Caco-2 (cell line): ENCODE results near the gene ATL2. TPM values are rescaled to one million over a fixed set of nuclear protein-coding genes. Genes with fewer than 3 reads are reported as not detected.
"Not testable (repeated sequence)": the region's sequence is repeated elsewhere in the genome, so short reads cannot be mapped to it uniquely, and the experiment has no call there.

Experiments
- BruUV-seq: library from RNA; stranded (reverse); fragments of 400-500 nt; replicated peaks from 2 replicates; lab custom pipeline; 2021; lab: Mats Ljungman, UMichigan
- CTCF ChIA-PET: fragments of 300-600 bp; sonication (Branson Sonifier 250); formaldehyde crosslinking; loops from one replicate; lab custom pipeline; 2022; ENCODE audit warnings: antibody characterized with exemption; lab: Charles Lee
- POLR2A ChIA-PET: fragments of 300-600 bp; sonication (Branson Sonifier 250); formaldehyde crosslinking; loops from one replicate; lab custom pipeline; 2022; ENCODE audit warnings: antibody characterized with exemption; lab: Charles Lee
- DNase-seq, 2 experiments: peaks; one replicate each; pipeline versions ENCODE4 v3.0.0 to v3.0.0-alpha.2; 2020 to 2022
- H3K27me3 ChIP-seq: replicated peaks from 2 replicates; pipeline ENCODE4 v1.6.0; 2011; ENCODE audit warnings: low read length; ENCODE audit not compliant: control insufficient read depth, insufficient read depth
- H3K36me3 ChIP-seq: 2 replicates; pipeline ENCODE4 v1.5.1; 2011; ENCODE audit warnings: low read length; ENCODE audit not compliant: control insufficient read depth, insufficient read depth
- H3K4me1 ChIP-seq: fragments of 250-450 bp; sonication (Bioruptor Pico); 2 replicates; pipeline ENCODE4 v1.5.1; 2020; ENCODE audit warnings: mild to moderate bottlenecking
- H3K4me3 ChIP-seq: 2 replicates; pipeline ENCODE4 v1.5.1; 2011; ENCODE audit warnings: low read depth, mild to moderate bottlenecking, control low read depth, low read length
- H3K9me3 ChIP-seq: fragments of 250-450 bp; sonication (Bioruptor Pico); 2 replicates; pipeline ENCODE4 v1.5.1; 2020; ENCODE audit warnings: mild to moderate bottlenecking, moderate library complexity
- H3K27ac Mint-ChIP-seq: one replicate; pipeline ENCODE4 v1.8.0; 2022; ENCODE audit warnings: mixed read lengths; ENCODE audit not compliant: unreplicated experiment
- H3K27me3 Mint-ChIP-seq: one replicate; pipeline ENCODE4 v1.8.0; 2022; ENCODE audit warnings: mixed read lengths; ENCODE audit not compliant: insufficient read depth, unreplicated experiment
- H3K36me3 Mint-ChIP-seq: one replicate; pipeline ENCODE4 v1.8.0; 2022; ENCODE audit warnings: mild to moderate bottlenecking, mixed read lengths; ENCODE audit not compliant: insufficient read depth, unreplicated experiment
- H3K4me1 Mint-ChIP-seq: one replicate; pipeline ENCODE4 v1.8.0; 2022; ENCODE audit warnings: low read depth, mixed read lengths; ENCODE audit not compliant: unreplicated experiment
- H3K4me3 Mint-ChIP-seq: one replicate; pipeline ENCODE4 v1.8.0; 2022; ENCODE audit warnings: mild to moderate bottlenecking, moderate library complexity, mixed read lengths; ENCODE audit not compliant: unreplicated experiment
- H3K9me3 Mint-ChIP-seq: one replicate; pipeline ENCODE4 v1.8.0; 2022; ENCODE audit warnings: mixed read lengths; ENCODE audit not compliant: unreplicated experiment
- intact Hi-C: fragments of 100-400 bp; cut with micrococcal nuclease; formaldehyde crosslinking; loops from one replicate; pipeline ENCODE4 v1.10.0; 2022; ENCODE audit not compliant: unreplicated experiment
- total RNA-seq: library from RNA; stranded (reverse); gene quantifications from 2 replicates; pipeline ENCODE4 v1.2.3, GENCODE V29; 2022
- TF ChIP-seq, protein P1 (sequence below), 2 experiments: fragments of 200-600 bp in 1 of 2; IDR thresholded peaks; 1 replicate in 1 of 2; 2 replicates in 1 of 2; pipeline versions ENCODE4 v1.5.1 to v1.8.0; 2011 to 2022; ENCODE audit warnings: antibody characterized with exemption in 1 of 2, control low read depth in 1 of 2, inconsistent platforms in 1 of 2, low read depth in 1 of 2, low read length in 1 of 2, mild to moderate bottlenecking in 1 of 2, moderate library complexity in 1 of 2; ENCODE audit not compliant: insufficient read depth in 1 of 2, severe bottlenecking in 1 of 2, unreplicated experiment in 1 of 2

Gene ATL2
- total RNA-seq, 1 experiment from 2014 or later, result 107 TPM

DNA sequence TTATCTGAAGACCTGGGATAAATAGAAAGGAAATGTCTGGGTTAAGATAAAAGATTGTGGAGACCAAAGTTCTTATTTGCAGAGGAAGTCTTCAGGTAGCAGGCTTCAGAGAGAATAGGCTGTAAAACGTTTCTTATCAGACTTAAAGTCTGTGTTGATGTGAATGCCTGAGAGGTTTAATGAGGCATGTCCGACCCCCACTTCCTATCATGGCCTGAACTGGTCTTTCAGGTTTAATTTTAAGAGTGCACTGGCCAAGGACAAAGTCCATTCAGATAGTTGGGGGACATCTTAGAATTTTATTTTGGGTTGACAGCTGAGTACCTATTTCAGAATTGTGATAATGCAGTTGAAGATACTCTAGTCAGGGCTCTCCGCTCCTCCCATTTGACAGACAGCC is 92.1 kb downstream of the ATL2 start:
- no TSS peak for BruUV-seq
- peak; percentile 87 to 91 for DNase-seq
- Histone ChIP-seq H3K4me3 (no peak overlapping the region), H3K36me3 (0 out of 2 replicates have a peak, but pooled peaks cover 1% of the 10 kb centered on the region), H3K9me3 (peaks cover 3% of the 10 kb centered on the region; the same call in 1 of the 2 replicates), H3K27me3 (no peaks in the 10 kb centered on the region), H3K4me1 (peaks cover 67% of the 10 kb centered on the region)
- POLR2A ChIA-PET, result no interaction called here
- Mint-ChIP-seq H3K27me3 (no peaks in the 10 kb centered on the region), H3K4me1 (peaks cover 57% of the 10 kb centered on the region), H3K9me3 (peaks cover 32% of the 10 kb centered on the region), H3K4me3 (peak overlapping the region; percentile 36), H3K27ac (peak overlapping the region; percentile 92), H3K36me3 (peaks cover 25% of the 10 kb centered on the region)
- TF ChIP-seq, protein P1, sequence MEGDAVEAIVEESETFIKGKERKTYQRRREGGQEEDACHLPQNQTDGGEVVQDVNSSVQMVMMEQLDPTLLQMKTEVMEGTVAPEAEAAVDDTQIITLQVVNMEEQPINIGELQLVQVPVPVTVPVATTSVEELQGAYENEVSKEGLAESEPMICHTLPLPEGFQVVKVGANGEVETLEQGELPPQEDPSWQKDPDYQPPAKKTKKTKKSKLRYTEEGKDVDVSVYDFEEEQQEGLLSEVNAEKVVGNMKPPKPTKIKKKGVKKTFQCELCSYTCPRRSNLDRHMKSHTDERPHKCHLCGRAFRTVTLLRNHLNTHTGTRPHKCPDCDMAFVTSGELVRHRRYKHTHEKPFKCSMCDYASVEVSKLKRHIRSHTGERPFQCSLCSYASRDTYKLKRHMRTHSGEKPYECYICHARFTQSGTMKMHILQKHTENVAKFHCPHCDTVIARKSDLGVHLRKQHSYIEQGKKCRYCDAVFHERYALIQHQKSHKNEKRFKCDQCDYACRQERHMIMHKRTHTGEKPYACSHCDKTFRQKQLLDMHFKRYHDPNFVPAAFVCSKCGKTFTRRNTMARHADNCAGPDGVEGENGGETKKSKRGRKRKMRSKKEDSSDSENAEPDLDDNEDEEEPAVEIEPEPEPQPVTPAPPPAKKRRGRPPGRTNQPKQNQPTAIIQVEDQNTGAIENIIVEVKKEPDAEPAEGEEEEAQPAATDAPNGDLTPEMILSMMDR (IDR thresholded peaks at IDR 0.05; ENCODE audit: insufficient read depth in 1 of 2, low read depth in 1 of 2, low read length in 1 of 2, severe bottlenecking in 1 of 2, unreplicated experiment in 1 of 2), result no peak
- CTCF ChIA-PET, result no interaction called here
- intact Hi-C loops, result loop anchor here (1.0 to 5.0 kb wide), 2 partner anchors 8 to 92 kb away; partner anchors contain the start of gene ATL2

DNA sequence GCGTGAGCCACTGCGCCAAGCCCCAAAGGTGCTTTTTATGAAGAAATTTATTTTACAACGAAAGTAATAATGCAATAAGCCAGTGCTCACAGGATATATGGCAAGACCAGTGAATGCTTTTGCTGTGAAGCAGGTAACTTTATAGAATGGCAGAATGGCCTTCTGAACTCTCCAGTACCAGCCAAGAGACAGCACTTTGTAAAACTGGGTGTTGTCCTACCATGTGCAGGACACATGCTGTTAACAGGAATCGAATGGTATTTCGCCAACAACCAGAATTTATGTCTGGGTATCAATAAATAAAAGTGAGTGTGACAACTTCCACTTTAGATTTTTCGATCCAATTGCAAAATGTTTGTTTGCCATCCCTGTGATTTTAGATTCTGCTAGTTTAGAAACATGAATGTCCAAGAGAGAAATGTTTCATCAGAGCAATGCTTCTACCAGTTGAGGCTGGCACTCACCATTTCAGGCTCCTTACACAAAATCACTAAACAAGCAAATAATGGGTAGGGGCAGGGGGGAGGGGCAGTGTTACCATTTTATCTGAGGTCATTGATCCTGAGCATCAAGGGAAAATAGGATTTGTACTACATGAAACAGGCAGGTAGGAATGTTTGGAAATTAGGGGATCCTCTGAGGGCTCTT is 95.9 kb downstream of the ATL2 start:
- H3K27me3 Mint-ChIP-seq, result no peaks in the 10 kb centered on the region
- Histone ChIP-seq H3K36me3 (0 out of 2 replicates have a peak, but pooled peaks cover 1% of the 10 kb centered on the region), H3K4me1 (peaks cover 84% of the 10 kb centered on the region), H3K27me3 (no peaks in the 10 kb centered on the region), H3K9me3 (peaks cover 3% of the 10 kb centered on the region; the same call in 1 of the 2 replicates), H3K4me3 (no peak overlapping the region)
- no TSS peak for BruUV-seq
- H3K4me3 Mint-ChIP-seq, result no peak overlapping the region
- peaks cover 52% of the 10 kb centered on the region for H3K4me1 Mint-ChIP-seq
- ChIA-PET POLR2A (no interaction called here), CTCF (no interaction called here)
- TF ChIP-seq, protein P1 (IDR thresholded peaks at IDR 0.05; ENCODE audit: insufficient read depth in 1 of 2, low read depth in 1 of 2, low read length in 1 of 2, severe bottlenecking in 1 of 2, unreplicated experiment in 1 of 2), result no peak
- H3K9me3 Mint-ChIP-seq, result peaks cover 12% of the 10 kb centered on the region
- peaks cover 31% of the 10 kb centered on the region for H3K36me3 Mint-ChIP-seq
- no peak overlapping the region for H3K27ac Mint-ChIP-seq
- intact Hi-C loops, result no loop called here
- no peak for DNase-seq

DNA sequence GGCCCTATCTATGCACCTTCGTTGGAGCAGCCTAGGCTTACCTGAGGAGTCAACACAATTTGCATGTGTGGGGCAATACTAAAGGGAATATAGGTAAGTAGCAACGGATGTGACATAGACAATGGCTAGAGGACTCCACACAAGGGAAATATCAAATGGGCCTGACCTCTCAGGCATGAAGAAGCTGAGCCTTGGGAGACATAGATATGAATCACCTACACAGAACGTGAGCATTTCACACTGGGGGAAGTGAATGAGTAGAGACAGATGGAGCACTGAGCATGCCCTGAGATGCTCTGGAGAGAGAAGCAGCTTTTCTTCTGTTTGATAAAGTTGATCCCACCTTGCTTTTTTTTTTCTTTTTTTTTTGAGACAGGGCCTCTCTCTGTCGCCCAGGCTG is 97.9 kb downstream of the ATL2 start:
- H3K4me1 Mint-ChIP-seq, result peaks cover 51% of the 10 kb centered on the region
- CTCF ChIA-PET, result no interaction called here
- H3K9me3 Mint-ChIP-seq, result peaks cover 11% of the 10 kb centered on the region
- no TSS peak for BruUV-seq
- no peaks in the 10 kb centered on the region for H3K9me3 ChIP-seq
- H3K36me3 ChIP-seq, result no peaks in the 10 kb centered on the region
- no peaks in the 10 kb centered on the region for H3K27me3 Mint-ChIP-seq
- no peak for DNase-seq
- H3K4me1 ChIP-seq, result peaks cover 78% of the 10 kb centered on the region
- H3K4me3 Mint-ChIP-seq, result no peak overlapping the region
- TF ChIP-seq, protein P1 (IDR thresholded peaks at IDR 0.05; ENCODE audit: insufficient read depth in 1 of 2, low read depth in 1 of 2, low read length in 1 of 2, severe bottlenecking in 1 of 2, unreplicated experiment in 1 of 2), result no peak
- POLR2A ChIA-PET, result no interaction called here
- peak overlapping the region; percentile 97 for H3K27ac Mint-ChIP-seq
- no peak overlapping the region for H3K4me3 ChIP-seq
- peaks cover 19% of the 10 kb centered on the region for H3K36me3 Mint-ChIP-seq
- intact Hi-C loops, result loop anchor here (10.0 kb wide), 1 partner anchor 884 kb away; no protein-coding TSS in a partner anchor
- H3K27me3 ChIP-seq, result no peaks in the 10 kb centered on the region

DNA sequence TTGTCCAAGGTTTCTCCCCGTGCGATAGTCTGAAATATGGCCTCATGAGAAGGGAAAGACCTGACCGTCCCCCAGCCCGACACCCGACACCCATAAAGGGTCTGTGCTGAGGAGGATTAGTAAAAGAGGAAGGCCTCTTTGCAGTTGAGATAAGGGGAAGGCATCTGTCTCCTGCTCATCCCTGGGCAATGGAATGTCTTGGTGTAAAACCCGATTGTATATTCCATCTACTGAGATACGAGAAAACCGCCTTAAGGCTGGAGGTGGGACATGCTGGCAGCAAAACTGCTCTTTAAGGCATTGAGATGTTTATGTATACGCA is 99.0 kb downstream of the ATL2 start:
- H3K27me3 ChIP-seq, H3K9me3 Mint-ChIP-seq, H3K9me3 ChIP-seq, H3K4me3 ChIP-seq, H3K27me3 Mint-ChIP-seq, POLR2A ChIA-PET, H3K36me3 ChIP-seq, DNase-seq: not testable (repeated sequence)
- CTCF ChIA-PET, result interaction anchor here (0.5 kb wide), 1 partner anchor 202 kb away, joined by 3 read pairs; no protein-coding TSS in a partner anchor
- H3K4me1 Mint-ChIP-seq, result peaks cover 50% of the 10 kb centered on the region
- peaks cover 71% of the 10 kb centered on the region for H3K4me1 ChIP-seq
- peak overlapping the region; percentile 66 for H3K4me3 Mint-ChIP-seq
- intact Hi-C loops, result loop anchor here (10.0 kb wide), 1 partner anchor 883 kb away; no protein-coding TSS in a partner anchor
- peak overlapping the region; percentile 97 for H3K27ac Mint-ChIP-seq
- TSS peak; percentile 99 for BruUV-seq
- H3K36me3 Mint-ChIP-seq, result peaks cover 14% of the 10 kb centered on the region
